Effector memory CD4-positive, alpha-beta T cell (primary cell): ENCODE results near the gene UQCC3.
"Not testable (repeated sequence)": the region's sequence is repeated elsewhere in the genome, so short reads cannot be mapped to it uniquely, and the experiment has no call there.

Experiments used
- DNase-seq, 3 donors: peaks; one replicate each; pipeline ENCODE4 v3.0.0-alpha.2; 2020
- H3K27ac ChIP-seq: 2 replicates; pipeline ENCODE4 v1.7.0; 2013; ENCODE audit warnings: mild to moderate bottlenecking, low read length, moderate library complexity; ENCODE audit not compliant: insufficient read depth, poor library complexity, severe bottlenecking
- H3K27me3 ChIP-seq: replicated peaks from 2 replicates; pipeline ENCODE4 v1.7.0; 2013; ENCODE audit warnings: mild to moderate bottlenecking, low read length; ENCODE audit not compliant: insufficient read depth, control insufficient read depth, poor library complexity, severe bottlenecking
- H3K36me3 ChIP-seq: 2 replicates; pipeline ENCODE4 v1.7.0; 2013; ENCODE audit warnings: mild to moderate bottlenecking, low read length, moderate library complexity; ENCODE audit not compliant: control insufficient read depth, insufficient read depth
- H3K4me1 ChIP-seq: 2 replicates; pipeline ENCODE4 v1.7.0; 2013; ENCODE audit warnings: low read length, mild to moderate bottlenecking; ENCODE audit not compliant: control insufficient read depth, insufficient read depth, poor library complexity, severe bottlenecking
- H3K4me3 ChIP-seq: 2 replicates; pipeline ENCODE4 v1.7.0; 2013; ENCODE audit warnings: low read length, low read depth, mild to moderate bottlenecking; ENCODE audit not compliant: insufficient read depth, poor library complexity, severe bottlenecking
- H3K9me3 ChIP-seq: 2 replicates; pipeline ENCODE4 v1.7.0; 2013; ENCODE audit warnings: mild to moderate bottlenecking, low read length, moderate library complexity; ENCODE audit not compliant: control insufficient read depth

UQCC3 gene

GRCh38 chr11:62678433-62678769, 6.9 kb downstream of the UQCC3 start:
- Histone ChIP-seq H3K27ac (peak overlapping the region; percentile 97), H3K9me3 (no peaks in the 10 kb centered on the region), H3K4me1 (peaks cover 10% of the 10 kb centered on the region), H3K36me3 (peaks cover 8% of the 10 kb centered on the region), H3K27me3 (no peaks in the 10 kb centered on the region), H3K4me3 (peak overlapping the region; percentile 83)
- no peak for DNase-seq

DNA sequence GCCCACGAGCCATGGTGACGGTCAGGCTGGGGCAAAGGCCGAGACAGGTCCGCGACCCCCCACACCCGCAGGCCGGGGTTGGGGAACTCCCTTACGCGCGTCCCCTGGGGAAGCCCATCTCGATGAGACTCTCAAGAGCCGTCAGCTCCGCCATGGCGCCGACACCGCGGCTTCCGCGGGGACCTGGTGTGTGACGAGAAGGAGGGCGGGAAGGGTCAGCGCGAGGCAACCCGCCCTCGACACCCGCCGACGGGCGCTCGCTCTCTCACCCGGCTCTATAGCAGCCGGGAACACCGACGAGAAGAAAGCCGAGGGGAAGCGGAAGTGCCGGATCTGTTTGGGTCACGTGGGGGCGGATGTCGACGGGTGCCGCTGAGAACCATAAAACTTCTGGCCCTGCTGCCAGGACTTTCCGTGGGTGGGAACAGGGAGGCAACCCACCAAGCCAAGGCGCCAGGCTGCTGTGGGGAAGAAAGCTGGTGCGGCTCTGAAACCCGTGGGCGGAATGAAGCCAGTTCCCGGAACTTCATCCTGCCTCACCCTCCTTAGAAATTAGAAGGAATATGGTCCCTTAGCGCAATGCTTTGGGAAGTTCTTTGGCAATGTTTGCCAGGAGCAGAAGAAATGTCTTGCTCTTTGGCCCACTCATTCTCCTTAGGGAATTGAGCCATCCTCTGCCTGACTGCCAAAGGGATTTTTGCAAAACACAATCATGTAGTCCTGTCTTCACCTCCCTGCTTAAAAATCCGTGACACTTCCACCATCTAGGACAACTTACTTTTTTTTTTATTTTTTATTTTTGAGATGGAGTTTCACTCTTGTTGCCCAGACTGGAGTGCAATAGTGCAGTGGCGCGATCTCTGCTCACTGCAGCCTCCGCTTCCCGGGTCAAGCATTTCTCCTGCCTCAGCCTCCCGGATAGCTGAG, 7.6 kb downstream of the UQCC3 start, which contains the start of gene UBXN1:
UBXN1 (minus strand) TSS at position 304 of the 927 bp plus-strand sequence; CDS start at position 154, 150 bp downstream.
- Histone ChIP-seq H3K27ac (peak within 1 kb of the TSS; percentile 97), H3K36me3 (peaks cover 8% of the 10 kb centered on the region), H3K27me3 (no peaks in the 10 kb centered on the region), H3K4me3 (peak within 1 kb of the TSS; percentile 83), H3K9me3 (no peaks in the 10 kb centered on the region), H3K4me1 (peaks cover 10% of the 10 kb centered on the region)
- peak; percentile 76 to 82 (median 77) for DNase-seq

DNA sequence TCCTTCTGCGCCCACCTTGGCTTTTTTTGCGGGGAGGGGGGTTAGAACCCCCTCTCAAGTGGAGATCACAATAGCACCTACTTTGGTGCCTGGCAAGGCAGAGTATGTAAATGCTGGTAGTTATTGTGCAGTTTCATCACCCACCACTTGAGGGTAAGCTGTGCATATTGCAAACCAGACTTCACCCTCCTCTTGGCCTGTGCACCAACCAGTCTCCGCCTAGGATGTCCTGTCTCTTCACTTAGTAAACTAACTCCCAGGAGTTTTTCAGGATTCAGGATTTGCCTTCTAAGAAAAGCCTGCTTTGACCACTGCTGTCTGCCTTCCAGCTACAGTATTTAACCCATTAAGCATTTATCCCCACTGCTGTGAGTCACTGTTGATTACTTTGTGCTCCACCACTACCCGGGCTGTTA, 9.4 kb downstream of the UQCC3 start:
- Histone ChIP-seq H3K4me1 (peaks cover 10% of the 10 kb centered on the region), H3K36me3 (peaks cover 8% of the 10 kb centered on the region), H3K9me3 (no peaks in the 10 kb centered on the region), H3K27ac (no peak overlapping the region), H3K4me3 (no peak overlapping the region), H3K27me3 (no peaks in the 10 kb centered on the region)
- no peak for DNase-seq

DNA sequence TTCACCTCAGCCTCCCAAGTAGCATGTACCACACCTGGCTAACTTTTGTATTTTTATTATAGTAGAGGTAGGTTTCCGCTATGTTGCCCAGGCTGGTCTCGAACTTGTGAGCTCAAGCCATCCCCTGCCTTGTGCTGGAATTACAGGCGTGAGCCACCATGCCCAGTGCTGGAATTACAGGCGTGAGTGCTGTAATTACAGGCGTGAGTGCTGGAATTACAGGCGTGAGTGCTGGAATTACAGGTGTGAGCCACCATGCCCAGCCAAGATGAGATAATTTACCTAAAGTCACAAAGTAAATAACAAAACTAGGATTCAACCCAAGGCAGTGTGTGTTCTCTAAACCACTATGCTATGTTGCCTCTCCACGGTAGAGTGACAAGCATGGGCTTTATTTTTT, 11.0 kb downstream of the UQCC3 start:
- Histone ChIP-seq H3K4me1 (peaks cover 10% of the 10 kb centered on the region), H3K4me3 (no peak overlapping the region), H3K36me3 (peaks cover 1% of the 10 kb centered on the region), H3K27me3 (no peaks in the 10 kb centered on the region), H3K27ac (no peak overlapping the region), H3K9me3 (no peaks in the 10 kb centered on the region)
- DNase-seq = no peak

- H3K36me3 ChIP-seq = peaks cover 7% of the 10 kb centered on the region
- peaks cover 7% of the 10 kb centered on the region for H3K27me3 ChIP-seq
- H3K4me3 ChIP-seq = no peak overlapping the region
- DNase-seq = no peak
- no peak overlapping the region for H3K27ac ChIP-seq
- H3K4me1 ChIP-seq = no peaks in the 10 kb centered on the region
- H3K9me3 ChIP-seq = no peaks in the 10 kb centered on the region
These were observed 16.3 kb downstream of the UQCC3 start for GRCh38 chr11:62687508-62688396.

- no peaks in the 10 kb centered on the region for H3K9me3 ChIP-seq
- no peak overlapping the region for H3K27ac ChIP-seq
- no peaks in the 10 kb centered on the region for H3K4me1 ChIP-seq
- no peak overlapping the region for H3K4me3 ChIP-seq
- H3K36me3 ChIP-seq = peaks cover 7% of the 10 kb centered on the region
- no peak for DNase-seq
- H3K27me3 ChIP-seq = peaks cover 7% of the 10 kb centered on the region
These were observed 17.0 kb downstream of the UQCC3 start for GRCh38 chr11:62688491-62688890.

DNA sequence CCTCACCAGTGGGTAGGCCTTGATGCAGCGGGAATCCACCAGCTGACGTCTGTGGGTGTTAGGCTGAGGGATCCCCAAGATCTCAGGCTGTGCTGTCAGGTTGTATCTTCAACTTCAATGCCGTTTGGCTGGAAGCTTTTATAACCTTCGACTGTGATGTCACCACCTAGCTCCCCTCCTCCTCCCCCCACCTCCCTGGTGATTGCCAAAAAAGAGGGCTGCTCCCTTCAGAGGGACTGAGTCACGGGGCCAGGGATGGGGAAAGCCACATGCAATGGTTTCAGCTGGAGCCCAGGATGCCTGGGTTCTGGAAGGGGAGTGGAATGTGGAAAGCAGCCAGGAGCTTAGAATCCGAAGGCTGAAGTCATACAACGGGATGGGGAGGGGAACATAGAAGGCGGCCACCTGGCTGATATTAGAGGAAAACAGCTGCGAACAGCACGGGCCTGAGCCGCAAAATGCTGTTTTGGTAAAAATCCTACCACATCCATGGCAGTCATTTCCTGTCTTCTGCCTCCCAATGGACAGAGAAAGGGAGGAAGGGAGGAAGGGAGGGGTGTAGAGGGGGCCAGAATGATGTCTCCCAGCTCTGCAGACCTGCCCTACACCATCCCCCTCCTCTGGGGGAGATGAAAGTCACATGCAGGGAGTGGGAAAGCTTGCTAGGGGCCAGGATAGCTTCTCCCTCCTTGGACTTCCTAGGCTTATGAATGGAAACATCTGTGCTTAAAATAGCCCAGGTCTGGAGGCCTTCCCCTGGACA, 18.1 kb downstream of the UQCC3 start, which contains the start of gene LRRN4CL:
LRRN4CL (minus strand) TSS at position 110 of the 763 bp plus-strand sequence. CDS start 1,022 bp downstream, outside the sequence.
- DNase-seq = no peak
- H3K27ac ChIP-seq = no peak within 1 kb of the TSS
- no peaks in the 10 kb centered on the region for H3K9me3 ChIP-seq
- H3K4me3 ChIP-seq = no peak within 1 kb of the TSS
- peaks cover 7% of the 10 kb centered on the region for H3K36me3 ChIP-seq
- no peaks in the 10 kb centered on the region for H3K4me1 ChIP-seq
- peaks cover 7% of the 10 kb centered on the region for H3K27me3 ChIP-seq

DNA sequence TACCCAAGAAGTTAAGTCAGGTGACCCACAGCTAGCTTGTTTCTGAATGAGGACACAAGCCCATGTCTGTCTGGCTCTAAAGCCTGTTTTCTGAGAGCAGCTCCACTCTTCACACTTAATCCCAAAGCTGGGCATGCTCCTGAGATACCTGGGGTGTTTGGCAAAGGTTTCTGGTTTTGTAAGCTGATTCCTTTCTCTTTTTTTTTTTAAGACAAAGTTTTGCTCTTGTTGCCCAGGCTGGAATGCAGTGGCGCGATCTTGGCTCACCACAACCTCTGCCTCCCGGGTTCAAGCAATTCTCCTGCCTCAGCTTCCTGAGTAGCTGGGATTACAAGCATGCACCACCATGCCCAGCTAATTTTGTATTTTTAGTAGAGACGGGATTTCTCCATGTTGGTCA, 22.2 kb downstream of the UQCC3 start:
- DNase-seq, H3K9me3 ChIP-seq, H3K27me3 ChIP-seq, H3K4me3 ChIP-seq, H3K27ac ChIP-seq, H3K4me1 ChIP-seq, H3K36me3 ChIP-seq: not testable (repeated sequence)

GRCh38 chr11:62694455-62695167, 23.1 kb downstream of the UQCC3 start:
- Histone ChIP-seq H3K36me3 (peaks cover 7% of the 10 kb centered on the region), H3K27ac (no peak overlapping the region), H3K4me3 (no peak overlapping the region), H3K9me3 (no peaks in the 10 kb centered on the region), H3K27me3 (no peaks in the 10 kb centered on the region), H3K4me1 (no peaks in the 10 kb centered on the region)
- peak; percentile 55 to 69 (median 60) for DNase-seq
